RPMI7951 (cell line): Measurements from ENCODE around the gene ANKRD44. TPM values are rescaled to one million over a fixed set of nuclear protein-coding genes. Genes with fewer than 3 reads are reported as not detected.
A peak's percentile ranks its signal among the peaks of the same experiment; 100 is the strongest.
"Not testable (repeated sequence)": the region's sequence is repeated elsewhere in the genome, so short reads cannot be mapped to it uniquely, and the experiment has no call there.

Experiments
- DNase-seq: peaks from one replicate; pipeline ENCODE4 v3.0.0-alpha.2; 2012; ENCODE audit warnings: low read depth
- total RNA-seq: library from RNA; depleted of rRNA; stranded (reverse); fragments of >200 nt; shearing (Covaris generic); gene quantifications from 2 replicates; pipeline ENCODE4 v1.2.3, GENCODE V29; 2014

ANKRD44 gene
- total RNA-seq, 1 experiment from 2014 or later = 11.3 TPM

GRCh38 chr2:197030090-197030489, 280.5 kb downstream of the ANKRD44 start:
- no peak for DNase-seq

GRCh38 chr2:197028633-197029032, 281.9 kb downstream of the ANKRD44 start:
- DNase-seq = no peak

- peak; percentile 90 for DNase-seq
Observed at GRCh38 chr2:197028230-197028629, 282.4 kb downstream of the ANKRD44 start.

GRCh38 chr2:197024206-197024605, 286.4 kb downstream of the ANKRD44 start:
- no peak for DNase-seq

- not testable (repeated sequence) for DNase-seq
Observed at GRCh38 chr2:197020921-197021320, 289.7 kb downstream of the ANKRD44 start.

- DNase-seq = no peak
Observed at GRCh38 chr2:197013098-197013497, 297.5 kb downstream of the ANKRD44 start.

GRCh38 chr2:197011801-197012641, 298.6 kb downstream of the ANKRD44 start:
- peak; percentile 62 for DNase-seq

GRCh38 chr2:197011021-197011417, 299.6 kb downstream of the ANKRD44 start:
- no peak for DNase-seq

GRCh38 chr2:197010200-197011020, 300.2 kb downstream of the ANKRD44 start:
- no peak for DNase-seq

- DNase-seq = not testable (repeated sequence)
Observed at GRCh38 chr2:197008741-197009341, 301.7 kb downstream of the ANKRD44 start.

- peak; percentile 77 for DNase-seq
Observed at GRCh38 chr2:197007716-197008628, 302.6 kb downstream of the ANKRD44 start.

- no peak for DNase-seq
Observed at GRCh38 chr2:197001921-197002320, 308.7 kb downstream of the ANKRD44 start.

- no peak for DNase-seq
Observed at GRCh38 chr2:196995757-196996314, 314.7 kb downstream of the ANKRD44 start.

- no peak for DNase-seq
Observed at GRCh38 chr2:196994764-196995163, 315.8 kb downstream of the ANKRD44 start.

GRCh38 chr2:196993617-196994016, 317.0 kb downstream of the ANKRD44 start:
- DNase-seq = no peak

GRCh38 chr2:196992466-196992865, 318.1 kb downstream of the ANKRD44 start:
- DNase-seq = no peak

GRCh38 chr2:196990788-196991461, 319.7 kb downstream of the ANKRD44 start:
- DNase-seq = no peak

GRCh38 chr2:196990092-196990491, 320.5 kb downstream of the ANKRD44 start:
- DNase-seq = no peak

GRCh38 chr2:196989496-196989895, 321.1 kb downstream of the ANKRD44 start:
- no peak for DNase-seq

GRCh38 chr2:196988639-196989038, 321.9 kb downstream of the ANKRD44 start:
- peak; percentile 23 for DNase-seq
